GM12873 (cell line): Measurements from ENCODE around the gene UGCG.

Experiments
- CTCF ChIP-seq: IDR thresholded peaks from 2 replicates; pipeline ENCODE4 v1.5.1; 2012; ENCODE audit warnings: low read depth, mild to moderate bottlenecking, moderate library complexity, low read length, control low read depth; ENCODE audit not compliant: insufficient read depth; ENCODE audit errors: missing control alignments

UGCG gene

GRCh38 chr9:111925017-111925770 is 28.6 kb downstream of the UGCG start:
- TF ChIP-seq CTCF, result no peak

- TF ChIP-seq CTCF, result no peak
These were observed 29.2 kb downstream of the UGCG start for GRCh38 chr9:111925784-111926183.

- TF ChIP-seq CTCF, result no peak
These were observed 29.8 kb downstream of the UGCG start for GRCh38 chr9:111926421-111926875.

DNA sequence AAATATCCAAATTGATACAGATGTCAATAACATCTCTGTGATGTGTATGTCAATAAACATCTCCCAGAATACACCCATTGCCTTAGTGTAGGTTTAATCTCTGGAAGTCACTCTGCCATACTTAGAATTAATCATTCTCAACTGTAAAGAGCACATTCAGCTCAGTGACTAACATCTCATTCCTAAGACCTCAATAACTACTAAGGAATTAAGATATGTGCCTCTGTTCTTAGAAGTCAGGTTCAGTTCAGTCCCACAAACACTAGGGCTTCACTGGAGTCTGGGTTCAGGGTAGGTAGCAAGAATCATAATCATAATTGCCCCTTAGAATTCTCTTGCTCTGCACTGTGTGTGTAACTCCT is 31.7 kb downstream of the UGCG start:
- no peak for TF ChIP-seq CTCF

DNA sequence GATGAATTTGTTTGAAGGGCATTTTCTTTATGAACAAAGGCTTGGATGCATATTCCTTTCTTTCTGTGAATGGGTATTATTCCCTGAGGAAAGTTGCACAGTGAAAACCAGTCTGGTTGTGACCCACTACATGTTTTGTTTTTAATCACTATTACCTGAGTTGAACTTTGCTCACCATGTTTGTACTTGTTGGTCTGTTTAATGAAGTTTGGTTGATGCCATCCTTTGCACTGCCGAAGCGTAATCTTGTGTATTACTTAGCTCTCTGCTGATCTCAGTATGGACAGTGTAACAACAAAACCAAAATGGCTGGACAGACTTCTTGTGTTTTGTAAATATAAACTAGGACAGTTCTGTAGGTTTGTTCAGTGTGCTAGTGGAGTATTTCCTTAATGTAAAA is 38.1 kb downstream of the UGCG start:
- no peak for TF ChIP-seq CTCF

- no peak for TF ChIP-seq CTCF
These were observed 39.8 kb downstream of the UGCG start for GRCh38 chr9:111936391-111936790.

GRCh38 chr9:111937301-111937700 is 40.7 kb downstream of the UGCG start:
- no peak for TF ChIP-seq CTCF
